Astrocyte of the cerebellum (primary cell): ENCODE measurements around the gene NFATC3.

Experiments used
- DNase-seq: peaks from one replicate; pipeline ENCODE4 v3.0.0-alpha.2; 2011; ENCODE audit warnings: low read depth
- H3K4me3 ChIP-seq: 2 replicates; pipeline ENCODE4 v1.5.1; 2011; ENCODE audit warnings: mild to moderate bottlenecking, low read depth, low read length, moderate library complexity
- CTCF ChIP-seq: IDR thresholded peaks from 2 replicates; pipeline ENCODE4 v1.5.1; 2012; ENCODE audit warnings: low read length, low read depth, moderate library complexity, mild to moderate bottlenecking; ENCODE audit errors: missing control alignments
- in situ Hi-C: cut with HindIII; loops from 2 replicates; pipeline ENCODE4 v1.10.0; 2017; ENCODE audit warnings: low sequenced_read_pairs

NFATC3 gene

GRCh38 chr16:68085259-68086071, at the start of gene NFATC3:
TSS of gene NFATC3 (plus strand) at chr16:68085370. CDS start at chr16:68085682, 312 bp downstream.
- TF ChIP-seq CTCF: no peak
- H3K4me3 ChIP-seq: peak within 1 kb of the TSS; percentile 84
- in situ Hi-C loops: no loop called here
- DNase-seq: peak; percentile 89

DNA sequence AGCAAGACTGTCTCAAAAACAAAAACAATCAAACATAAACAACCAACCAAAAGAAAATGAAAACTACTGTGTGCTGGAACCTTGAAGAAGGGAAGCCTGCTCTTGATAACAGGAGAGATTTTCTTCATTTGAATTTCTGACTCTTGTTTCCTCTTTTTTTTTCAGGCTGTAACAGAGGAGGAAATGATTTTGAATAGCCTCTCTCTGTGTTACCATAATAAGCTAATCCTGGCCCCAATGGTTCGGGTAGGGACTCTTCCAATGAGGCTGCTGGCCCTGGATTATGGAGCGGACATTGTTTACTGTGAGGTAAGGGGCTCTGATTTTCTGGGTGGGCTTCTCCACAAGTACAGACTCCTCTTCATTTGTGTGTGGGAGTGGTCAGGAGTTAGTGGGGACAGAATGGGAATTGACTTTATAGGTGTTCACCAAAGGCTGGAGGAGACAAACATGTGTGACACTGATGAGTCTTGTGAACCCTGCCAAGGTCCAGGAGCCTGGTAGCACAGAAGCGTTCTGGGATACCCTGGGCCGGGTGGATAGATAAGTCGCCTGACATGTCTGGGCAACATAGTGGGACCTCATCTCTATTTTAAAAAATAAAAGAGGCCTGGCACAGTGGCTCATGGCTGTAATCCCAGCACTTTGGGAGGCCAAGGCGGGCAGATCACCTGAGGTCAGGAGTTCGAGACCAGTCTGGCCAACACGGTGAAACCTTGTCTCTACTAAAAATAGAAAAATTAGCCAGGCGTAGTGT, 47.2 kb upstream of the NFATC3 start:
- TF ChIP-seq CTCF: no peak
- H3K4me3 ChIP-seq: no peak overlapping the region
- in situ Hi-C loops: no loop called here
- no peak for DNase-seq

DNA sequence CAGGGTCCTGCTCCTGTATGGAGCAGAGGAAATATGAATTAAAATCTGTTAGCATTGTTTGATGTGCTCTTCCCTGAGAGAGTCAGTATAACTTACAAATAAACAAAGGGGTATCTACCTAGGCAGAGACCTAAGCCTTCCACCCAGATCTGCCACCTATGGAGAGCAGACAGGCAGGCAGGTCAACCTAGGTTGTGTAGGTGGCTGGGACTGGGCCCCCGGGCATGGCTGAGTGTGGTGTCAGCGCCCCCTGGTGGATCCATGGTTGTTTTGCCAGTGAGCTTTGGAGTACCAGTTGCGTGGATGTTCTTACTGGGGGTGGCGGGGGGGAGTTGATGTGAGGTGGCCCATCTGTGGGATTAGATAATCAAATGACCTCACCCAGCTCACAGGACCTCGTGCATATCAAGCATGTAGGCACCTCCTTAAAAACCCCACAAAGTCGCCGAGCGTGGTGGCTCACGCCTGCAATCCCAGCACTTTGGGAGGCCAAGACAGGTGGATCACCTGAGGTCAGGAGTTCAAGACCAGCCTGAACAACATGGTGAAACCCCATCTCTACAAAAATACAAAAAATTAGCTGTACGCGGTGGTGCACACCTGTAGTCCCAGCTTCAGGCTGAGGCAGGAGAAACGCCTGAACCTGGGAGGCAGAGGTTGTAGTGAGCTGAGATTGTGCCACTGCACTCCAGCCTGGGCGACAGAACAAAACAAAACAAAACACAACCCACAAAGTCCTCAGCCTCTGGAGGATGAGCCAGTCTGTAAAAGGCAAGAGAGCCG, 44.5 kb upstream of the NFATC3 start:
- H3K4me3 ChIP-seq: no peak overlapping the region
- peak; percentile 85 for TF ChIP-seq CTCF
- DNase-seq: peak; percentile 24
- in situ Hi-C loops: no loop called here

DNA sequence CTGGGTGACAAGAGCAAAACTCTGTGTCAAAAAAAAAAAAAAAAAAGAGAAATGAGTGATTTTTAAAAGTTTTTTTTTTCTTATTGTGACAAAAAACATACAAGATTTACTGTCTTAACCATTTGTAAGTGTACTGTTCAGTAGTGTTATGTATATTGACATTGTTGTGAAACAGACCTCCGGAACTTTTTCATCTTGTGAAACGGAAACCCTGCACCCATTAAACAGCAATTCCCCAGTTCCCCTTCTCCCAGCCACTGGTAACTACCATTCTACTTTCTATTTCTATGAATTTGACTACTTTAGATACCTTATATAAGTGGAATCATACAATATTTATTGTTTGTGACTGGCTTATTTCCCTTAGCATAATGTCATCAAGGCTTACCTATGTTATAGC, 43.4 kb upstream of the NFATC3 start:
- in situ Hi-C loops: no loop called here
- H3K4me3 ChIP-seq: no peak overlapping the region
- TF ChIP-seq CTCF: no peak
- no peak for DNase-seq

DNA sequence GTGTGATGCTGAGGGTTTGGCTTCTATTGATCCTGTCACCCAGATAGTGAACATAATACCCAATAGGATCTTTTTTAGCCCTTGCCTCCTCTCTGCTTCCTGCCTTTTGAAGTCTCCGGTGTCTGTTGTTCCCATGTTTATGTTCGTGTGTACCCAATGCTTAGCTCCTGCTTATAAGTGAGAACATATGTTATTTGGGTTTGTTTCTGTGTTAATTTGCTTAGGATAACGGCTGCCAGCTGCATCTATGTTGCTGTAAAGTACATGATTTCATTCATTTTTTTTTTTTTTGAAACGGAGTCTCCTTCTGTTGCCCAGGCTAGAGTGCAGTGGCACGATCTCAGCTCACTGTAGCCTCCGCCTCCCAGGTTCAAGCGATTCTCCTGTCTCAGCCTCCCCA, 39.1 kb upstream of the NFATC3 start:
- in situ Hi-C loops: no loop called here
- TF ChIP-seq CTCF: no peak

DNA sequence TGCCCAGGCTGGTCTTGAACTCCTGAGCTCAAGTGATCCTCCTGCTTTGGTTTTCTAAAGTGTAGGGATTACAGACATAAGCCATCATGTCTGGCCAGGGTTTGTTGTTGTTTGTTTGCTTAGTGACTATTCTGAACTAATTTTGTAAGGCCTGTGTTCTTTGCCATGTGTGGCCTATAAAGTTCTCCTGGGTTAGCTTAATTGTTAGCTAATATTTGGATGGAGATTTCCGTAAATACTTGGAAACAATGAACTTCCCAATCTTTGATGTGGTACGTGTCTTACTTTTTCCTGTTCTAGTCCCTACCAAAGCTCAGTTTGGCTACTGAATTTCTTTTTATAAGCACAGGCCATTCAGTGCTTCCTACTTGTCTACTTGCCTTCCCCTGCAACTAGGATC, 37.2 kb upstream of the NFATC3 start:
- no peak for TF ChIP-seq CTCF
- in situ Hi-C loops: no loop called here
- no peak overlapping the region for H3K4me3 ChIP-seq
- DNase-seq: no peak

More for the DNA sequence above, 39.1 kb upstream of the NFATC3 start:
- no peak overlapping the region for H3K4me3 ChIP-seq
- no peak for DNase-seq
